HG03159 (cell line): Measurements from ENCODE around the gene CDC14B.
A peak's percentile ranks its signal among the peaks of the same experiment; 100 is the strongest.
"Not testable (repeated sequence)": the region's sequence is repeated elsewhere in the genome, so short reads cannot be mapped to it uniquely, and the experiment has no call there.

Source experiments
- ATAC-seq: cut with Tn5 transposase; IDR thresholded peaks from one replicate; pipeline ENCODE4 v1.9.1; 2021; ENCODE audit warnings: mild to moderate bottlenecking, moderate library complexity; ENCODE audit not compliant: unreplicated experiment

CDC14B gene

DNA sequence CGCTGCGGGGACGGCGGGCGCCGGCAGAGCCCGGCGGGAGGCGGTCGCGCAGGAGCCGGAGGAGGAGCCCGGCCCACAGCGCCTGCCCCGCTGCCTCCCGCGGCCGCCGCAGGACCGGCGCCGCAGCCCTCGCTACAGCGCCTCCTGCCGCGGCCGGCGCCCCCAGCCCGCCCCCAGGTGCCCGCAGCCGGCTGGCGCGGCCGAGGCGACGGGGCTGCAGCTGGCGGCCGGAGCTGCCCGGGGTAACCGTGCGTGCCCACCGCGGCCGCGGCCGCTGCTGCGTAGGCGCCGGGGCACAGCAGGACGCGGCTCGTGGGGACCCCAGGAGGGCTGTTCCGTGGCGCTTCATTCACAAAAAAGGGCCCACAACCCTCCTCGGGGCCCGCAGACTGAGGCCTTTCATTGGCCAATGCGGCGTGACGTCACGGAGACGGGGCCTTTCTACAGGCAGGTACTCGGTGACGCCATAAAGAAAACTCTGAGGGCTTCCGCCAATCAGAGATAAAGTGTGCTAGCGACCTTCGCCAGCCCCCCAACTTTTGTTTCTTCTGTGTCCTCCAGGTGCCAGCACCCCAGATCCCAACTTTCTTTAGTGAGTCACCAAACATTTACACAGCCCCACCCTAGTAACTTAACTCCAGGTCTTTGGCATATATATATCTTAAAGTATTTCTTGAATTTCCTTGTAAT is at the start of gene CDC14B:
CDC14B (minus strand) TSS at position 353 of the 690 bp plus-strand sequence. CDS start 465 bp downstream, outside the sequence.
- peak; percentile 56 for ATAC-seq

DNA sequence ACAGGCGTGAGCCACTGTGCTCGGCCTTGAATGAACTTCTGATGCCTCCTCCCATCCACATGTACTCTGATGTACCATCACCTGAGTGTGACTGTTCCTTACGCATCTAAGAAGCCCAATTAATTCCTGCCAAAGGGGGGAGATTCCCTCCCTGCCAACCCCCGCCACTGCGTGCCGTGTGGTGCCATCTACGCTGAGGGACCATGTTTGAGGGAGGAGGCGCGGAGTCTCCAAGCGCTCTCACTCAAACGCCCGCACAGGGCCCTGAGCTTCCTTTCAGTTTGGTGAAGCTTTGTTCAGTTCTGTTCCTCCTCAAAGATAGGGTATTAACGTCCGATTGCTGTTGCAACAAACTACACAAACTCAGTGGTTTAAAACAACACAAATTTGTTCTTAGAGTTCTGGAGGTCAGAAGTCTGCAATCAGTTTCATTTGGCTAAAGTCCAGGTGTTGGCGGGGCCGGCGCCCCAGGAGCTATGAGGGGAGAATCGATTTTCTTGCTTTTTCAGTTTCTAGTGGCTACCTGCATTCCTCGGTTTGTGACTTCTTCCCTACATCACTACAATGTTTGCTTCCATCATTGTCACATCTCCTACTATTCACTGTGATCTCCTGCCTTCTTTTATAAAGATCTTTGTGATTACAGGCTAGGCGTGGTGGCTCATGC is 49.4 kb upstream of the CDC14B start:
- ATAC-seq = no peak

DNA sequence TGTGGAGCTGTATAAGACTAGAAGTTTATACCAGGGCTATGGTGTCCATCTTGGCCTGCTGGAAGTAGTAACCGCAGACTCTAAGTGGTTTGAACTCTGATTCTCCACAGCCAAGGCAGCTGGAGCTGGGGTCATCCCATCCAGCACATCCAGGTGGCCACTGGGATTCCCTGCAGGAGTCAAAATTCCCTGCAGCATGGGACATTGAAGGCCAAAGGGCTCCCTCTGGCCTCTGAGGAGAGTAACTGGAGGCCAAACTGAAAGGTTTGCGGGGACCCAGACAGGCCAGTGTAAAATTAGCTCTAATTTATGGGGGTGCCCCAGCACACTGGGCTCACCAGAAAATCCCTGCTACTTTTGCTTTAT is 47.7 kb upstream of the CDC14B start:
- ATAC-seq = no peak

DNA sequence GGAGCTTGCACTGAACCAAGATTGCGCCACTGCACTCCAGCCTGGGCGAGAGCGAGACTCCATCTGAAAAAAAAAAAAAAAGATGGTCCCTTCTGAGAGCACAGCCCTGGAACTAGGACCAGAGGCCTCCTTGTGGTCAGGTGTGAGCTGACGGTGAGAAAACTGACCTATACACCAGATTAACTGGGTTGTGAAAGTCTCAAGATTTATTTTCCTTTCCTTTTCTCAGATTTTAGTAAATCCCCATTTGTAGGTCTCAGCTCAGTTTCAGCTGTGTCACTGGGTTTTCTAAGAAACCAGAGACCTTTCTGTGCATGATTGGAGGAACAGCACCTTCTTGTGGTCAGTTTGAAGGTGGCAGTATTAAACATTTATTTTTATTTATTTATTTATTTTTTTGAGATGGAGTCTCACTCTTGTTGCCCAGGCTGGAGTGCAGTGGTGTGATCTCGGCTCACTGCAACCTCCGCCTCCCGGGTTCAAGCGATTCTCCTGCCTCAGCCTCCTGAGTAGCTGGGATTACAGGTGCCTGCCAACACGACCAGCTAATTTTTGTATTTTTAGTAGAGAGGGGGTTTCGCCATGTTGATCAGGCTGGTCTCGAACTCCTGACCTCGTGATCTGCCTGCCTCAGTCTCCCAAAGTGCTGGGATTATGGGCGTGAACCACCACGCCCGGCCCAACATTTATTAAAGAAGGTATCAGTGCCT is 47.2 kb upstream of the CDC14B start:
- ATAC-seq = peak; percentile 64

DNA sequence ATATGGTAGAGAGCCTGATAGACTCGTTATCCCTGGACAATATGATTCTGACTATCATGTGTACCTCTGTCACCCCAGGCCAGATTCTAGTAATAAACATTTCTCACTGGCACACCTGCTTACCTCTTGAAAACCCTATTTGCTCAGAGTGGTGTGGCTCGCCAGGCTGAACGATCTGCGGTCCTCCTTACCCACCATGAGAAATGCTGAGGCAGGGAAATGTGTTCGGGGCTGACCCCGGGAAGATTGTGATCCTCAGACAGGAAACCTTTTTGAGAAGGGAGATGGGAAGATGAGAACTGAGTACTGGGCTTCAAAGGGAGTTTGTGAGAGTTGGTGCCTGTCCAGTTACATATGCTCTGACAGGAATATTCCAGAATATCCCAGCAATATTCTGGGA is 46.1 kb upstream of the CDC14B start:
- ATAC-seq = no peak

DNA sequence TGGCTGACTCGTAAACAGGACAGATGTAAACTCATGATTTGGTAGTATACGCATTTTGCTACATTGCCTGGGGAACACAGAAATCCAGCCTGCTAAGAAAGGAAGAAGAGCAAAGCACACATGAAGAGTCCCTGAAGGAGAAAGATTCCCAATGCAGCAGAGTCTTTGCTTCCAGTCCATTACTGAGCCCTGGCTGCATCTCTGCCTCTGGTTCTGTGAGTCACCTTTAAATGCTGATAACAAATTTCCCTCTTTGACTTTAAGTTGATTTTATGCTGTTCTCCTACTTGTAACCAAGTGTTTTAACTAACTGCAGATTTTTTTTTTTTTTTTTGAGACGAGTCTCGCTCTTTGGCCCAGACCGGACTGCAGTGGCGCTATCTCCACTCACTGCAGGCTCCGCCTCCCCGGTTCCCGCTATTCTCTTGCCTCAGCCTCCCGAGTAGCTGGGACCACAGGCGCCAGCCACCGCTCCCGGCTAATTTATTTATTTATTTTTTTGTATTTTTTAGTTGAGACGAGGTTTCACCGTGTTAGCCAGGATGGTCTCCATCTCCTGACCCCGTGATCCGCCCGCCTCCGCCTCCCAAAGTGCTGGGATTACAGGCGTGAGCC is 44.0 kb upstream of the CDC14B start:
- no peak for ATAC-seq

DNA sequence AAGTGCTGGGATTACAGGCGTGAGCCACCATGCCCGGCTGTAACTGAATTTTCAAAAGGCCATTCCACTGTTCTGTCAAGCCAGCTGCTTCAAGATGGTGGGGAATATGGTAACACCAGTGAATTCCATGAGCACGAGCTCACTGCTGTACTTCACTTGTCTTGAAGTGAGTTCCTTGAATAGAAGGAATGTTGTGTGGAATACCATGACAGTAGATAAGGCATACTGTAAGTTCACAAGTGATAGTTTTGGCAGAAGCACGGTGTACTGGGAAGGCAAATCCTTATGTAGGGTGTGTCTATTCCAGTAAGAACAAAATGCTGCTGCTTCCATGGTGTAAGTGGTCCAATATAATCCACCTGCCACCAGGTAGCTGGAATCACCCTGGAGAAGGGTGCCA is 42.1 kb upstream of the CDC14B start:
- ATAC-seq = no peak

DNA sequence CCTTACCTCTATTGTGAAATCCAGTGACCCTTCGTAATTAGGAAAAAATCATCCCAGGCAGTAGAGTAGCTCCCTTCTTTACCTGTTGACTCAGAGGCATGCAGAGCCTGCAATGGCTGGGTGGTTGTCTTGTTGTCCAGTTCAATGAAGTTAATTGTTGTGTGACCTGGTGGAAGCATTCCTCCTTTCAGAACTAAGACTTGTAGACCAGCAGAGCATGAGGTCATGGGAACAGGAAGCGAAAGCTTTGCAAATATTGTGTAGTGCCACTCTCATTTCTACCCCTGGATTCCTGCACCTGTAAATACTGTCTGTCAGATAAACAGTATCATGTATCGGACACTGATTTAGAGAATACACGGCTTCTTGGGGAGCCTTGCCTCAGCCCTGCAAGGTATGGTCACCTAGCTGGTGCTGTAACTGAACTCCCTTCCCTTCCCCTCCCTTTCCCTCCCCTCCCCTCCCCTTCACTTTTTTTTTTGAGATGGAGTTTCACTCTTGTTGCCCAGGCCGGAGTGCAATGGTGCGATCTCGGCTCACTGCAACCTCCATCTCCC is 41.1 kb upstream of the CDC14B start:
- ATAC-seq = no peak

DNA sequence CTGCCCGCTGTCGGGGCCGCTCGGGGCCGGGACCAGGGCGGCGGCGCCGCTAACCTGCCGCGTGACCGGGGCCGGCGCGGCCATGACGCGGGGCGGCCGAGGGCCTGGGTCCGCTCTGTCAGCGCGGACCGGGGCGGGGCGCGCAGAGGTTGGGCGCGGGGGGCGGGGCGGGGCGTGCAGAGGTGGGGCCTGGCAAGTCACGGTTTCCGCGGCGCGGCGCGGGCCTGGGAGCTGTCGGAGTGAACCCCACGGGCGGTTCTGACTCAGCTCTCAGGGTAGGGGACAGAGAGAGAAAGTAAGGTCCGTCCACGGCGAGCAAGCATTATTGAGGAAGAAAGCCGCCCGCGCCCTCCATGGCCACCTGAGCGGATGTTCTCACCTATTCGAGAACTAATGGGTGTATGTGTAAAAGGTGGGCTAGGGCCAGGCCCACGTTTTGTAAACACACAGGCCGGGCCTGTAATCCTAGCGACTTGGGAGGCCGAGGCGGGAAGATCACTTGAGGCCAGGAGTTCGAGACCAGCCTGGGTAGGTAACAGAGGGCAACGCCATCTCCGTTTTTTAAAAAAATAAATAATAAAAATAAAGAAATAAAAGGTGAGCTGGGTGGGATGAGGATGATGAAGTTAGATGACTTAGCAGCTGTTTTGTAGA is 35.7 kb upstream of the CDC14B start, which contains the start of gene PRXL2C:
PRXL2C (minus strand) TSS at position 120 of the 654 bp plus-strand sequence; CDS start at position 84, 36 bp downstream.
- ATAC-seq = peak; percentile 59

DNA sequence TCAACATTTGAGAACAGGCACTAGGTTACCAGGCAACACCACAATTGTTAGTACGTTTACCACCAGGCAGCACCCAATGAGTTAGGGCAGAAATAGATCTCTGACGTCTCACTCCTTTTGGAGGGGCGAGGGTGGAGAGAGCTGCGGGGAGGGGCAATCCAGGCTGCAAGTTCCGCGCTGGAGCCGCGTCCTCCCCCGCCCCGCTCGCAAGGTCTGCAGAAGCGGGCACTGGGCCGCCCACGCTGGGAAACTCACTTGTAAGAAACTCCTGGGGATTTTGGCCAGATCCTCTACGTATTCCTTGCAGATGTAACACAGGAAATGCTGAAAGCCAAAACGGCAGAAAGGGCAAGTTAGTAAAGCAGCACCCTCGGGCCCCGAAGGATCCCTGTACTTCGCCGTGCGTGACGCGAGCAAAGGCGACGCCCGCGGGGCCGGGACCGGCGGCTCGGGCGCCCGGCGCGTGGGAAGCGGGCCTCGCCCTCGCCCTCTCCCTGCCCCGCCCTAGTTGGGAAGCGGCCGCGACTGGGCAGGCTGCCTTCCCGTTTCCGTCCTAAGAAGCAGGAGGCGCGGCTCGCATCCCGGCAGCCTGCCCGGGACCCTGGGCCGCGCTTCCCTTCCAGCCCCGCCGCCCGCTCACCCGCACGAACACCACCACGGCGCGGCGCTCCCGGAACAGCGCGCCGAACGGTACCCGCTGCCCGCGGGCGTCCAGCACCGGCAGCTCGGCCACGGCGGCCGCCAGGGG is 35.0 kb upstream of the CDC14B start:
- peak; percentile 77 for ATAC-seq

DNA sequence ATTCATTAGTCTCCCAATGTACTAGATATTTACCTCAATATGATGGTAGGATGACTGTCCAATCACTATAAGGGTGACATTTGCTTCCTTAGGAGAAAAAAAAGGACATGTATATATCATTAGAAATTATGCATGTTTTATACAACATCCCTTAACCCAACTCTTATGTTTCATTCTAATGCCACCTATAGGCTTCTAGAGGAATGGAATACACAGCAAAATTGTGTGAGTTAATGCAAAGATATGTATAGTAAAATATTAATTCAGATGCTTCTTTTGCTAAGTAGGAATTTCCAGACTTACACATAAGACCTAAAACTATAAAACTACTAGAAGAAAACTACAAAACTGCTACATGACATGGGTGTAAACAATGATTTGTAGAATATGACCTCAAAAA is 32.0 kb upstream of the CDC14B start:
- no peak for ATAC-seq

DNA sequence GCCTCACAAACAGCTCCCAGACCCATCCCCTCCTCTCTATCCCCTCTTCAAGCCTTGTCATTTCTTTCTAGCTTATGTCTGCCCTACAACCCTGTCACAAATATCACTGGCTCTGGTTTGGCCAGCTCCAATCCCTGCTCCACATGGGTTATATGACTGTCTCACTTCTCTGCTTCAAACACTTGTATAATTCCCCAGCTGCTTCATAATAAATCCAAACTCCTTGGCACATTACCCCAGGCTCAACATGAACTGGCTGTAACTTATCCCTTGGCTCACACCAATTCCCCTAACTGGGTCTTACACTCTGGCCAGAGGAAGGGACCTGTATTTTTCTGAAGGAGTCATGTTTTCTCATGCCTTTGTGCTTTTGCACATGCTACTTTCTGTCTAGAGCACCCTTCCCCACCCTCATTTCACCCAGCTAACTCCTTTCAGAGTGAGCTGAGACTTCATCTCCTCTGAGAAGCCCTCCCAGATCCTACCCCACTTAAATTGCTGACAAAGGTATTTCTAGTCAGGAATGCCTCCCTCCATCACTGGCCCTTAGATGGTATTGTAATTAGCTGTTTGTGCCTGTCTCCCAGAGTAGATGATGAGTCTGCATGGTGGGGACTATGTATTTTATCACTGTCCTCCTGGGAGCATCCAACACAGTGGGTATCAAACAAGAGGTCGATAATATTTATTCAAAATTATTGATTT is 30.1 kb upstream of the CDC14B start:
- ATAC-seq = no peak

DNA sequence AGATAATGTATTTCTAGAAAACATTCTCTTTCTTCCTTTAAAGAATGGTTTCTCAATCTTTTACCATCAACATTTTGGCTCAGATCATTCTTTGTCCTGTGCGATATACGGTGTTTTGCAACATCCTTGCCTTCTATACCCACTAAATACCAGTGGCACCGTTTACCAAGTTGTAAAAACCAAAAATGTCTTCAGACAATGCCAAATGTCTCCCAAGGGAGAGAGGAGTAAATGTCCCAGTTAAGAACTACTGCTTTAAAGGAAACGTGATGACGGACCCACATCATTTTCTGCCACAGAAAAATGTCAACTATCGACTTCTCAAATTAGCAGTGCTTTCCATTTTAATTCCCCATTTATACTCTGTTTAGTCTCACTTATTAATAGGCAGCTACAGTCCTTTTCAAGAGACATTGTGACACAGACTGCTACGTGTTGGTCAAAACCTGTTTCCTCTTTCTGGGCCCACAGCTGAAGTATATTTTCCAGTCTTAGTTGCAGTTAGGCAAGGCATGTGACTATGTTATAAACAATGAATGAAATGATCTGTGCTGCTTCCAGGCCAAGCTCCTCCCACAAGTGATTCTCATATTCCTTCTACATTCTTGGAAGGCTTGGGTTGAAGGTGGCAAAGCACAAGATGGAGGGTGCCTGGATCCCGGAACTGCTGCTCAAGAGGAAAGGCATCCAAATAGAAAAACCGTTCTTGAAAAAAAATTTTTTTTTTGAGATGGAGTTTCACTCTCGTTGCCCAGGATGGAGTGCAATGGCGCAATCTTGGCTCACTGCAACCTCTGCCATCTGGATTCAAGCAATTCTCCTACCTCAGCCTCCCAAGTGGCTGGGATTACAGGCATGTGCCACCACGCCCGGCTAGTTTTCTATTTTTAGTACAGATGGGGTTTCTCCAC is 26.7 kb upstream of the CDC14B start:
- ATAC-seq = no peak

DNA sequence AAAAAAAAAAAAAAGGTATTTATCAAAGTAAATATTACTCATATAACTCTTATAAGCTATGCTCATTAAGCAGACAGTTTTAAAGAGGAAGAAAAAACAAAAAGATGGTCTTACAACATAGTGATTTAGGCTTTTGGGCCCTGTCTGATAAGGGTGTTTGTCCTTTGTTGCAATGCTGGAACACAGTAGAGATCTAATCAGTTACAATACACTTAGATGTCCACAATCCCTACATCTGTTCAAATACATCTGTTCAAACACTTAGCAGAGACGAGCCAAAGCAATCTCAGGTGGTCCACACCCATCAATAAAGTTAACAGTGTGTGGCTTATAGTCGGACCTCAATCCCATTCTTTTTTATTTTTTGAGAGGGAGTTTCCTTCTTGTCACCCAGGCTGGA is 24.5 kb upstream of the CDC14B start:
- ATAC-seq = no peak

DNA sequence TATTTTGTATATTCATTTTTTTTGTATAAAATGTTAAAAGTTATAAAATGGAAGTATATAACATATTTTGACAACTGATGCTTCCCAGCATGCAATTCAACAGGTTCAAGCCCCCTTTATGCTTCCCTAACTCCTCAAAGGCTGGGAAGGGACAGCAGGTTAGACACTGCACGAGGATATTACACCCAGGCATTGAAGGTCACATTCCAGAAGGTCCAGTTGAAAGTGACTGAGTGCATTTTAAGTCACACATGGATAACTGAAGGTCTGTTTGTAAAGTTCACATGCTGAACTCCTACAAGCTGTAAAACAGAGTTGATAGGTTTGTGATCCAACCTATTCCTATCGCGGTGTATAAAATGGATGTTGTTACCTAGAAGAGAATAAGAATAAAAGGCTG is 21.9 kb upstream of the CDC14B start:
- no peak for ATAC-seq

DNA sequence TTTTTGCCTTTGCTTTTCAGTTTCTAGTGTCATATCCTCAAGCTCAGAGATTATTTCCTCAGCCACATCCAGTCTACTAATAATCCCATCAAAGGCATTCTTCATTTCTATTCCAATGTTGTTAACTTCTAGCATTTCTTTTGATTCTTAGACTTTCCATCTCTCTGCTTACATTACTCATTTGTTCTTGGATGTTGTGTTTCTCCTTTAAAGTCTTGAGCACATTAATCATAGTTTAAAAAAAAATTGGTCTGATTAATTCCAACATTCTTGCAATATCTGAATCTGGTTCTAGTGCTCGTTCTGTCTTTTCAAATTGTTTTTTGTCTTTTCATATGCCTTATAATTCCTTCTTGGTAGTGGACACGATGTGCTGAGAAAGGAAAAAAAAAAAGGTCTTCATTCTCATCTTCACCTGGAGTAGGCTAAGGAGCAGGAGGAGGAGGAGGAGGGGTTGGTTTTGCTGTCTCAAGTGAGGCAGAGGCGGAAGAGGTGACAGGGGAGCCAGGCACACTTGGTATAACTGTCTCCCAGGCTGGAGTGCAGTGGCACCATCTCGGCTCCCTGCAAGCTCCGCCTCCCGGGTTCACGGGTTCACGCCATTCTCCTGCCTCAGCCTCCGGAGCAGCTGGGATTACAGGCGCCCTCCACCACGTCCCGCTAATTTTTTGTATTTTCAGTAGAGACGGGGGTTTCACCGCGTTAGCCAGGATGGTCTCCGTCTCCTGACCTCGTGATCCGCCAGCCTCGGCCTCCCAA is 19.1 kb upstream of the CDC14B start:
- ATAC-seq = no peak

DNA sequence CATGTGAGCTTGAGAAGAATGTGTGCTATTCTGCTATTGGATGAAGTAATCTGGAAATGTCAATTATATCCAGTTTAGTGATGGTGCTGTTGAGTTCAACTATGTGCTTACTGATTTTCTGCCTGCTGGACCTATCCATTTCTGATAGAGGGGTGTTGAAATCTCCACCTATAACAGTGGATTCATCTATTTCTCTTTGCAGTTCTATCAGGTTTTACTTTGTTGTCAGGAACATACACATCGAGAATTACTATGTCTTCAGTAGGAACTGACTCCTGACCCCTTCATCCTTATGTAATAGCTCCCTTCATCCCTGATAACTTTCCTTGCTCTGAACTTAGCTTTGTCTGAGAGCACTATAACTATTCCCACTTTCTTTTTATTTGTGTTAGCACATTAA is 16.7 kb upstream of the CDC14B start:
- no peak for ATAC-seq

DNA sequence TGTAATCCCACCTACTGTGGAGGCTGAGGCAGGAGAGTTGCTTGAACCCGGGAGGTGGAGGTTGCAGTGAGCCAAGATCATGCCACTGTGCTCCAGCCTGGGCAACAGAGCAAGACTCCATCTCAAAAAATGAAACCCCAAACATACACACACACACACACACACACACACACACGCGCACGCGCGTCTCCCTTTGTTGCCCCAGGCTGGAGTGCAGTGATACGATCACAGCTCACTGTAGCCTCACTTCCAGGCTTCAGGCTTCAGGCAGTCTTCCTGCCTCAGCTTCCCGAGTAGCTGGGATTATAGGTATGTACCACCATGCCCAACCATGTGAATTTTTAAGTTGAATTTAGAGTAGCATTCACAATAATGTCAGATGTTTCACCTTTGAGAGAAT is 13.9 kb upstream of the CDC14B start:
- not testable (repeated sequence) for ATAC-seq
